Osteocyte (in vitro differentiated cells): ENCODE results near the gene SCMH1. TPM values are rescaled to one million over a fixed set of nuclear protein-coding genes. Genes with fewer than 3 reads are reported as not detected.

Source experiments
- DNase-seq: peaks from one replicate; pipeline ENCODE4 v3.0.0; 2021; ENCODE audit warnings: mixed read lengths; ENCODE audit not compliant: unreplicated experiment; ENCODE audit errors: extremely low spot score
- H3K27ac Mint-ChIP-seq: one replicate; pipeline ENCODE4 v1.8.0; 2021; ENCODE audit warnings: mild to moderate bottlenecking, mixed read lengths; ENCODE audit not compliant: unreplicated experiment
- H3K27me3 Mint-ChIP-seq: one replicate; pipeline ENCODE4 v1.8.0; 2021; ENCODE audit warnings: mixed read lengths; ENCODE audit not compliant: unreplicated experiment
- H3K36me3 Mint-ChIP-seq: one replicate; pipeline ENCODE4 v1.8.0; 2021; ENCODE audit warnings: mixed read lengths; ENCODE audit not compliant: unreplicated experiment
- H3K4me1 Mint-ChIP-seq: one replicate; pipeline ENCODE4 v1.8.0; 2021; ENCODE audit warnings: mixed read lengths; ENCODE audit not compliant: unreplicated experiment
- H3K4me3 Mint-ChIP-seq: one replicate; pipeline ENCODE4 v1.8.0; 2021; ENCODE audit warnings: mild to moderate bottlenecking, moderate library complexity, mixed read lengths; ENCODE audit not compliant: unreplicated experiment
- H3K9me3 Mint-ChIP-seq: one replicate; pipeline ENCODE4 v1.8.0; 2021; ENCODE audit warnings: mixed read lengths; ENCODE audit not compliant: unreplicated experiment
- CTCF ChIP-seq: fragments of 200-600 bp; sonication (generic); IDR thresholded peaks from 2 replicates; pipeline ENCODE4 v1.5.0; 2021; ENCODE audit warnings: antibody characterized with exemption, mild to moderate bottlenecking, moderate library complexity
- total RNA-seq: library from RNA; stranded (reverse); gene quantifications from 2 replicates; pipeline ENCODE4 v1.2.1, GENCODE V29; 2021

SCMH1 gene
- total RNA-seq, 1 donor from 2014 or later, result 37.5 TPM

- Mint-ChIP-seq H3K27me3 (no peaks in the 10 kb centered on the region), H3K4me3 (no peak within 1 kb of the TSS), H3K27ac (no peak within 1 kb of the TSS), H3K4me1 (peaks cover 14% of the 10 kb centered on the region), H3K9me3 (no peaks in the 10 kb centered on the region), H3K36me3 (peaks cover 3% of the 10 kb centered on the region)
- TF ChIP-seq CTCF, result no peak
- DNase-seq, result no peak
Observed at GRCh38 chr1:41021526-41022308, 220.4 kb downstream of the SCMH1 start, which contains the start of gene SLFNL1. TSS of gene SLFNL1 (minus strand) at chr1:41021725. CDS start at chr1:41020660, 1,065 bp downstream.

GRCh38 chr1:41020654-41021053 lies 221.5 kb downstream of the SCMH1 start:
- Mint-ChIP-seq H3K27me3 (no peaks in the 10 kb centered on the region), H3K9me3 (no peaks in the 10 kb centered on the region), H3K4me3 (no peak overlapping the region), H3K36me3 (no peaks in the 10 kb centered on the region), H3K4me1 (peaks cover 14% of the 10 kb centered on the region), H3K27ac (no peak overlapping the region)
- no peak for TF ChIP-seq CTCF
- DNase-seq, result no peak

- DNase-seq, result no peak
- Mint-ChIP-seq H3K36me3 (peaks cover under 1% of the 10 kb centered on the region), H3K4me3 (no peak overlapping the region), H3K9me3 (no peaks in the 10 kb centered on the region), H3K27me3 (no peaks in the 10 kb centered on the region), H3K27ac (no peak overlapping the region), H3K4me1 (peaks cover 14% of the 10 kb centered on the region)
- no peak for TF ChIP-seq CTCF
Observed at GRCh38 chr1:41020109-41020576, 222.0 kb downstream of the SCMH1 start.

- Mint-ChIP-seq H3K36me3 (peaks cover 4% of the 10 kb centered on the region), H3K27me3 (no peaks in the 10 kb centered on the region), H3K27ac (no peak overlapping the region), H3K4me3 (no peak overlapping the region), H3K9me3 (no peaks in the 10 kb centered on the region), H3K4me1 (peaks cover 11% of the 10 kb centered on the region)
- no peak for DNase-seq
- TF ChIP-seq CTCF, result no peak
Observed at GRCh38 chr1:41019353-41019745, 222.8 kb downstream of the SCMH1 start.

- no peak for DNase-seq
- no peaks in the 10 kb centered on the region for H3K27me3 Mint-ChIP-seq
- H3K4me3 Mint-ChIP-seq, result no peak overlapping the region
- peaks cover 8% of the 10 kb centered on the region for H3K4me1 Mint-ChIP-seq
- no peak overlapping the region for H3K27ac Mint-ChIP-seq
- no peak for TF ChIP-seq CTCF
- no peaks in the 10 kb centered on the region for H3K9me3 Mint-ChIP-seq
- H3K36me3 Mint-ChIP-seq, result peaks cover 6% of the 10 kb centered on the region
Observed at GRCh38 chr1:41018018-41018410, 224.1 kb downstream of the SCMH1 start.
